ENCODE data around the gene ATP13A3. TPM values are rescaled to one million over a fixed set of nuclear protein-coding genes. Genes with fewer than 3 reads are reported as not detected.

Gene ATP13A3
- total and polyA plus RNA-seq, 12 donors = 17.6 to 111 (median 63.3) TPM

DNA sequence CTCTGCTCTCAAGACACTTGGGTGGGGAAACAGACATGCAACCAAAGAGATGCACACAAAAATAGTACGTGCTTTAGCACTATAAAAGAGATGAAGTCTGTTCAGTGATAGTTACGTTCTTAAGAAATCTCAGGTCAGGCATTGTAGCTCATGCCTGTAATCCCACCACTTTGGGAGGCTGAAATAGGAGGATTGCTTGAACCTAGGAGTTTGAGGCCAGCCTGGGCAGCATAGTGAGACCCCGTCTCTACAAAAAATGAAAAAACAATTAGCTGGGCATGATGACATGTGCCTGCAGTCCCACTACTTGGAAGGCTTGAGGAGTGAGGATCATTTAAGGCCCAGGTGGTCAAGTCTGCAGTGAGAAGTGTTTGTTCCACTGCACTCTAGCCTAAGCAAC is 52.3 kb downstream of the ATP13A3 start:
- no peaks in the 10 kb centered on the region for H3K27me3 ChIP-seq
- H3K9me3 ChIP-seq (replicated peaks in 1 of 3) = no peaks in the 10 kb centered on the region
- H3K4me1 ChIP-seq (replicated peaks in 1 of 2) = peaks cover 0 to 6% of the 10 kb centered on the region in 2 donors
- intact Hi-C loops (cut with DNase I) = no loop called here
- no peak overlapping the region for H3K27ac ChIP-seq
- no peak overlapping the region for H3K4me3 ChIP-seq
- TF ChIP-seq POLR2A (IDR thresholded peaks at IDR 0.05) = no peak
- TF ChIP-seq, protein P1, sequence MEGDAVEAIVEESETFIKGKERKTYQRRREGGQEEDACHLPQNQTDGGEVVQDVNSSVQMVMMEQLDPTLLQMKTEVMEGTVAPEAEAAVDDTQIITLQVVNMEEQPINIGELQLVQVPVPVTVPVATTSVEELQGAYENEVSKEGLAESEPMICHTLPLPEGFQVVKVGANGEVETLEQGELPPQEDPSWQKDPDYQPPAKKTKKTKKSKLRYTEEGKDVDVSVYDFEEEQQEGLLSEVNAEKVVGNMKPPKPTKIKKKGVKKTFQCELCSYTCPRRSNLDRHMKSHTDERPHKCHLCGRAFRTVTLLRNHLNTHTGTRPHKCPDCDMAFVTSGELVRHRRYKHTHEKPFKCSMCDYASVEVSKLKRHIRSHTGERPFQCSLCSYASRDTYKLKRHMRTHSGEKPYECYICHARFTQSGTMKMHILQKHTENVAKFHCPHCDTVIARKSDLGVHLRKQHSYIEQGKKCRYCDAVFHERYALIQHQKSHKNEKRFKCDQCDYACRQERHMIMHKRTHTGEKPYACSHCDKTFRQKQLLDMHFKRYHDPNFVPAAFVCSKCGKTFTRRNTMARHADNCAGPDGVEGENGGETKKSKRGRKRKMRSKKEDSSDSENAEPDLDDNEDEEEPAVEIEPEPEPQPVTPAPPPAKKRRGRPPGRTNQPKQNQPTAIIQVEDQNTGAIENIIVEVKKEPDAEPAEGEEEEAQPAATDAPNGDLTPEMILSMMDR (IDR thresholded peaks at IDR 0.05) = no peak
- peaks cover 0 to 82% of the 10 kb centered on the region in 2 donors for H3K36me3 ChIP-seq (replicated peaks in 1 of 2)
- WGBS, 4 donors = 63 to 93% (median 85%) methylated on average over 3 of the region's 3 CpGs
- DNase-seq = no peak

DNA sequence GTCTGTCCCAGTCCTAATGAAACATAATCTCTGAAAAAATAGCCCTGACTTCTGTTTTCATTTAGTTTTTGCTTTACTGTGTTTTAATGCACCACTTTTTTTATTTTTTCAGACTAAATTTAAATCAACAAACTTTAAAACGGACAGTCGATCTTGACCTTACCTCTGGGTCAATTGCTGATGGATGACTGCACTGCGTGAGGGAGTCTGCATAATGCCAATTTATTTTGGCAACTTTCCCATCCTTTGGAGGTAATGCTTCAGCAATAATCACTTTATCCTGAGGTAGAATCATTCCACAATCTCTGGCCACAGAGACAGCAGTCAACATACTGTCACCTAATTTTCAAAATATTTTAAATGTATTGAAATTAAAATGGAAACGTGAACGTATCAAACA is 55.2 kb downstream of the ATP13A3 start:
- Histone ChIP-seq H3K9me3 (replicated peaks in 1 of 3) (no peaks in the 10 kb centered on the region), H3K4me1 (replicated peaks in 1 of 2) (peaks cover 0 to 6% of the 10 kb centered on the region in 2 donors), H3K27me3 (no peaks in the 10 kb centered on the region), H3K36me3 (replicated peaks in 1 of 2) (peaks cover 0 to 79% of the 10 kb centered on the region in 2 donors), H3K4me3 (no peak overlapping the region), H3K27ac (no peak overlapping the region)
- no peak for TF ChIP-seq POLR2A (IDR thresholded peaks at IDR 0.05)
- TF ChIP-seq, protein P1 (IDR thresholded peaks at IDR 0.05) = no peak
- intact Hi-C loops (cut with DNase I) = no loop called here
- 53 to 56% (median 55%) methylated on average over 5 of the region's 5 CpGs for WGBS, 4 donors
- DNase-seq = no peak

GRCh38 chr3:194425399-194425798 is 61.4 kb downstream of the ATP13A3 start:
- WGBS, 4 donors = 92 to 98% (median 96%) methylated on average over 4 of the region's 4 CpGs
- intact Hi-C loops (cut with DNase I) = no loop called here
- no peak overlapping the region for H3K4me3 ChIP-seq
- H3K27ac ChIP-seq = no peak overlapping the region
- H3K27me3 ChIP-seq = no peaks in the 10 kb centered on the region
- H3K4me1 ChIP-seq (replicated peaks in 1 of 2) = peaks cover 7 to 9% of the 10 kb centered on the region in 2 donors
- peaks cover 0 to 55% of the 10 kb centered on the region in 2 donors for H3K36me3 ChIP-seq (replicated peaks in 1 of 2)
- no peaks in the 10 kb centered on the region for H3K9me3 ChIP-seq (replicated peaks in 1 of 3)
- DNase-seq = no peak
- TF ChIP-seq, protein P1 (IDR thresholded peaks at IDR 0.05) = no peak
- no peak for TF ChIP-seq POLR2A (IDR thresholded peaks at IDR 0.05)

GRCh38 chr3:194424953-194425352 is 61.8 kb downstream of the ATP13A3 start:
- no peak for DNase-seq
- Histone ChIP-seq H3K36me3 (replicated peaks in 1 of 2) (peaks cover 0 to 50% of the 10 kb centered on the region in 2 donors), H3K4me1 (replicated peaks in 1 of 2) (peaks cover 7 to 9% of the 10 kb centered on the region in 2 donors), H3K27me3 (no peaks in the 10 kb centered on the region), H3K9me3 (replicated peaks in 1 of 3) (no peaks in the 10 kb centered on the region), H3K27ac (no peak overlapping the region), H3K4me3 (no peak overlapping the region)
- intact Hi-C loops (cut with DNase I) = no loop called here
- 94 to 98% (median 96%) methylated on average over 7 of the region's 7 CpGs for WGBS, 4 donors
- TF ChIP-seq POLR2A (IDR thresholded peaks at IDR 0.05) = no peak
- TF ChIP-seq, protein P1 (IDR thresholded peaks at IDR 0.05) = no peak
